Adrenal gland (tissue), 5 donors: Measurements from ENCODE around the gene COL4A5.

Source experiments
- POLR2A ChIP-seq, 2 donors: fragments of 450-650 bp; IDR thresholded peaks; one replicate each; pipeline ENCODE4 v1.6.1; 2017; ENCODE audit warnings: antibody characterized with exemption in 2 of 2, mild to moderate bottlenecking in 2 of 2, moderate library complexity in 1 of 2
- TF ChIP-seq, protein P1 (sequence below), 6 experiments: fragments of 450-650 bp in 4 of 6; fragments of 200-600 bp in 2 of 6; sonication (generic) in 1 of 6; IDR thresholded peaks; 1 replicate in 5 of 6; 2 replicates in 1 of 6; pipeline versions ENCODE4 v1.5.1 to v1.8.0; 2016 to 2021; ENCODE audit warnings: antibody characterized with exemption in 6 of 6, mild to moderate bottlenecking in 2 of 6, moderate library complexity in 1 of 6
- donor health status: DM: no; HTN: no; CAD: no.

DNA sequence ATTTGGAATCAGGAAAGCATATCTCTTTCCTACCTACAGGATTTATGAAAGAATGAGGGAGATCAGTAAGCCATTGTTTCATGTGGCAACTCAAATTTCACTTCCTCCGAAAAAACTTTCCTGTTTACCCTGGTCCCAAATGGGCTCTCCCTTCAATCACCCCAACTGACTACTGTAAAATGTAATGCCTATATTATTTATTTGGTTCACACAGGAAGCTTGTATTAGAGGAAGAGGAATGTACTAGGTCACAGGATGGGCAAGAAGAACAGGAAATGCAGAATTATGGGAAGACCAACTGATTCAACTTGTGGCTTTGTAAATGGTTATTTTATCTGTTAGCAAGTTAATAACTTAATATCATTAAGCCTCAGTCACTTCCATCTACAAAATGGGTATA lies 24.5 kb upstream of the COL4A5 start:
- TF ChIP-seq, protein P1, sequence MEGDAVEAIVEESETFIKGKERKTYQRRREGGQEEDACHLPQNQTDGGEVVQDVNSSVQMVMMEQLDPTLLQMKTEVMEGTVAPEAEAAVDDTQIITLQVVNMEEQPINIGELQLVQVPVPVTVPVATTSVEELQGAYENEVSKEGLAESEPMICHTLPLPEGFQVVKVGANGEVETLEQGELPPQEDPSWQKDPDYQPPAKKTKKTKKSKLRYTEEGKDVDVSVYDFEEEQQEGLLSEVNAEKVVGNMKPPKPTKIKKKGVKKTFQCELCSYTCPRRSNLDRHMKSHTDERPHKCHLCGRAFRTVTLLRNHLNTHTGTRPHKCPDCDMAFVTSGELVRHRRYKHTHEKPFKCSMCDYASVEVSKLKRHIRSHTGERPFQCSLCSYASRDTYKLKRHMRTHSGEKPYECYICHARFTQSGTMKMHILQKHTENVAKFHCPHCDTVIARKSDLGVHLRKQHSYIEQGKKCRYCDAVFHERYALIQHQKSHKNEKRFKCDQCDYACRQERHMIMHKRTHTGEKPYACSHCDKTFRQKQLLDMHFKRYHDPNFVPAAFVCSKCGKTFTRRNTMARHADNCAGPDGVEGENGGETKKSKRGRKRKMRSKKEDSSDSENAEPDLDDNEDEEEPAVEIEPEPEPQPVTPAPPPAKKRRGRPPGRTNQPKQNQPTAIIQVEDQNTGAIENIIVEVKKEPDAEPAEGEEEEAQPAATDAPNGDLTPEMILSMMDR (IDR thresholded peaks at IDR 0.05) = no peak
- no peak for TF ChIP-seq POLR2A (IDR thresholded peaks at IDR 0.05)
